Ecto neural progenitor cell (in vitro differentiated cells): ENCODE measurements around the gene GJC1.

Experiments used
- DNase-seq: peaks from one replicate; pipeline ENCODE4 v3.0.0-alpha.2; 2018; ENCODE audit warnings: low spot score

Gene GJC1

DNA sequence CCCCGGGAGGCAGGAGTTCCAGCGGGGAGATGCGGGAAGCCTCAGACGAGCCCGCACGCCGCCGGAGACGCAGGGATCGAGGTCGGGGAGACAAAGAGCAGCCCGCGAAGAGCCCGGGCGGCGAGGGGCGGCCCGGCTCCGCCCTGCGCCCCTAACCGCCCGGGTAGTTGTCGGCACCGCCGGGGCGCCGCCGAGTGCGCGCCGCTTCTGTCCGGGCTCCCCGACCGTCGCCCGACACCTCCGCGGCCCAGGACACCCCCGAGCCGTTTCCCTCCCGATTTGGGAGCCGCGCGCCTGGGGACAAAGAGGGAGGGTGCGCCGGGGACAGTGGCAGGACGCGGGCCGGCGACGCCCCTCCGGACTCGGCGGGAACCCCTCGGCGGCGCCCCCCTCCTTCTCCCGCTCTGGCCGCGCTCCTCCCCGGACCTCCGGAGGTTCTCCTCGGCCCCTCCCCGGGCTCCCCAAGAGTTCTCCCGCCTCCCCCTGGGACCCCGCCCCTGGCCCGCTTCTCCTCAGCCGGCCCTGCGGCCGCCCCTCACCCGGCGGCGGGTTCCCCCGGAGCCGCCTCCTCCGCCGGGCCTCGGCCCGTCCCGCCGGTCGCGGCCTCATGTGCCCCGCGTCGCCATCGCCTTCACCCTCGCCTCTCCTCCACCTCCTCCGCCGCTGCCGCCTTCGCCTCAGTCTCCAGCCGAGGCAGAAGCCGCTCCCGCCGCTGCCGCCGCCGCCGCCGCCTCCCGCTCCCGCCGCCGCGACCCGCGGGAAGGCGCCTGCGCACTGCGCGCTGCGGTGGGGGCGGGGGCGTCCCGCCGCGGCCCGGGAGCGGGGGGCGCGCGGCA, at the start of gene GJC1:
TSS of gene GJC1 (minus strand) at position 765 of the 836 bp plus-strand sequence. CDS start 24,470 bp downstream, outside the sequence.
- peak; percentile 85 for DNase-seq

DNA sequence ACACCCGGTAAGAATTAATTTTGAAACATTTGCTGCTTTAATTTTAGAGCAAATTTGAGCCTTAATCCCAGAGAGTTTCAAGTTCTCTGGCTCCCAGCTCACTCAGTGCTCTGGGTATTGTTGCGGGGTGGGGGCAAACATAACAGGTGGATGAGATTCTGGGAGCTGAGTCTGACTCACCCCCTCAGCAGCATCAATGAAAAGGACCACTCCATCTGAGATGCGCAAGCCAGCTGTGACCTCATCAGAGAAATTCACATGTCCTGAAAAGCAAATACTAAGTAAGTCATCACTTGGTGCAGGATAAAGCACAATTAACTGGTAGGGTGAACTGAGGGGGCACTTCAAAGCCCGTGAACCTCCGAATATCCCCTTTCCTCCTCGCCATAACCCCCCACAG, 49.3 kb upstream of the GJC1 start:
- DNase-seq, result no peak

DNA sequence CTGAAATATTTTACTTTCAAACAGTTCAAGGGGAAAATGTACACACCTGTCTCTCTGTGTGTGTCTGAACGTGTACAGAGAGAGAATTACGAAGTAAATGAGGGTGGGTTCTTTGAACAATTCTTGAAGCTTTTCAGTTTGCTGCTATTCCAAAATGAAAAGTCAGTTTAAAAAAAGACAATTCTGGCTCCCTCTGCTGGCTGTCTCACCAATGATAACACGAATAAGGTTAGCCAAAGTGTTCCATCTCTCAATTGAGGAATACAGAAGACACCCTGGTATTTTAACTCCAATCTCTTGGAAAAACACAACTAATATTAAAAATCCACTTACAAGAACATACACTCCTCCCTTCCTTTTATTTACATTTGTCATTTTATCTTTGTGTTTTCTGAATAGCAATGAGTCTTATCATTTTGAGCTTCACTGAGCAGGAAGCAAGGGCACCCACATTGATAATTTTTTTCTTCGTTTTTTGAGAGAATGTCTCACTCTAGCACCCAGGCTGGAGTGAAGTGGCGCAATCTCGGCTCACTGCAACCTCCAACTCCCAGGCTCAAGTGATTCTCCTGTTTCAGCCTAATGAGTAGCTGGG, 48.6 kb upstream of the GJC1 start:
- DNase-seq, result no peak

DNA sequence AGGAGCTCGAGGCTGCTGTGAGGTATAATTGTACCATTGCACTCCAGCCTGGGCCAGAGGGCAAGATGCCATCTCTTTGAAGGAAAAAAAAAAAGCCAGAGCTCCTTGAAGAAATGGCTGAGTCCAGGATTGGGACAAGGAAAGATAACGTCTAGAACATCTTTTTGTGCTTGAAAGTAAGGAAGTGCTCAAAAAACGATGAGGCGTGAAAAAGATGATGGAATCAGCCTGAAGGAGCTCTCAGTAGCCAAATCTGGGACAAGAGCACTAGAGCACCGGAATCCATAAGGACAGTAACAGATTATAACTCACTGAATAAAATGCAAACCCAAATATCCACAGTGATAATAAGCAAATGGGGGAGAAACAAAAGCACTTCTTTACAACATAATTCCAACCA, 47.0 kb upstream of the GJC1 start:
- DNase-seq, result no peak

DNA sequence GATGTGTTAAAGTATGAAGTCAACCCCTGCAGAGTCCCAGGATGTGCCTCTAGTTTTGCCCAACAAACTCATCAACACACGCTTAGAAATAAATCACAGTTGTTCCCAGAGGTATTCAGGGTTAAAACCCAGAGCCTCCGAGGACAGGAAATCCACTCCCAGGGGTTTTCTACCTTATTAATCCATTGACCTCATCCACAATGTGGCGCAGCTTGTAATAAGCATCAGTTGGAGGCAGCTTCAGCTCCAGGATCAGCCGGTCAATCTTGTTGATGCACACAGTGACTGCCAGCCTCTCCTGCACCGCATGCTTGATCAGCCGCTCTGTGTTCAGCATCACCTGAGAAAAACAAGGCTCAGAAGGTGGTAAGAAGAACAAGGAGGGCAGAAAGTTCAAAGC, 45.7 kb upstream of the GJC1 start:
- no peak for DNase-seq

DNA sequence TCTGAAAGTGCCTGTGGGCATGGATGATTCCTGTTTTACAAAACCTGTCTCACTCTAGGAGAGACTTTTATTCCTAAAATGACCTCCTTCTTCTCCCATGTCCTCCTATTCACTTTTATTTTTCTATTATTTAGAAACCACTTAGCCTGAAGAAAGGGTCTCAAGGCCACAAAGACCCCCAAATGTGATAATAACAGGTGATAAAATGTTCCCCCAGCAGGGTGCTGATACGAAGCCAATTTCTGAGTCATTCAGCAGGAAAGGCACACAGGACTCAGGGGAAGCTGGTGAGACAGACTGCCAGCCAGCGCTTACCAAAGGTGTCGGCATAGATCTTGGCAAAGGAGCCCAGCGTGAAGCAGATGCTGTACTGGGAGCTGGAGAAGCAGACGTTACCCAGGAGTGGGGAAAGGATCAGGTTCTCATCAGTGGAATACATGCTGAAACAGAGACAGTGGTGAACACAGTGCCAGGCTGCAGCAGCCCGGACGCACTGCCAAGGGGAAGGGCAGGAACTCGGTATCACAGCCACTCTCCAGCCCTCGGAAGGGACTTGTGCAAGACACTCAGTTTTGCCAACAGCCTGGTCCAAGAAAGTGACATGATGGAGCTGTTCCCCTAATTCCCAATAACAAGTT, 42.2 kb upstream of the GJC1 start:
- no peak for DNase-seq

DNA sequence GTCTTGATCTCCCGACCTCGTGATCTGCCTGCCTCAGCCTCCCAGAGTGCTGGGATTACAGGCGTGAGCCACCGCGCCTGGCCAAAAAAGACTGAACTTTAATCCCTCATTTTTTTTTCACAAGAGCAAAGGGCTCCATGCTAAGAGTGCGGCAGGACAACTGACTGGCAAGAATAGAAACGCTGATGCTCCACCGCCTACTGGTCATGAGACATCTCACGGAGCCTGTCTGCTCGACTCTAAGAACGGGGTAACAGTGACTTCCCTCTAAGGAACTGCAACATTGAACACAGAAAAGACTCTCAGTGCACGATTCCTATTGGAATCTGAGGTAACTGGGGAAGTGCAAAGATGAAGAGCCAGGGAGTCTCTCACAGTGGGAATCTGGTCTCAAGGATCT, 41.5 kb upstream of the GJC1 start:
- DNase-seq, result no peak

DNA sequence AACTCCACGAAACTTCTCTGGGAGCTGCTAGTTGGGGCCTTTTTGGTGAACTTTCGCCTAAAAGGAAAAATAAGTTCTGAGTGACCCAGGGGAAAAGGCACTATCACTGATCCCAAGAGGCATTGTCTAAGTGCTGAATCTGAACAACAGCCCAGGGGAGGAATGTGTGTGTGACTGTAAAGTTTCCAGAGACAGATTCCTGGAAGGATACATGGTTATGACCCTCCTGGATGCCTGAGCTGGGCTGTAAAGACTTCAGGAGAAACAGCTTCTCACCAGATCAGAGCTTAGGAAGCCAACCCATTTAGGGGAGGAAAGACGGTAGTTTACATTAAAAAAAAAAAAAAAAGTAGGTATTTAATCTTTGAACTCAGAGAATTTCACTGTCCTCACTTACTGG, 37.8 kb upstream of the GJC1 start:
- DNase-seq, result no peak

DNA sequence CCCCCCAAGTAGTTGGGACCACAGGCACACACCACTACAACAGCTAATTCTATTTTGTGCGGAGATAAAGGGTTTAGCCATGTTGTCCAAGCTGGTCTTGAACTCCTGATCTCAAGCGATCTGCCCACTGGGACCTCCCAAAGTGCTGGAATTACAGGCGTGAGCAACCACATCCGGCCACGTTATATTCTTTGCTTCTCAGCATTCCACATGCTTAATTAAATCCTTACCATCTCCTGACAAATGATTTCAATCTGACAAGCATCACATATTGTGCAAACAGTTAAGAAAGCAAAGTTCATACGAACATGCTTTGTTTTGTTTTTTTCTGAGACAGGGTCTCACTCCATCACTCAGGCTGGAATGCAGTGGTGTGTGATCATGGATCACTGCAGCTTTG, 35.8 kb upstream of the GJC1 start:
- DNase-seq, result no peak

DNA sequence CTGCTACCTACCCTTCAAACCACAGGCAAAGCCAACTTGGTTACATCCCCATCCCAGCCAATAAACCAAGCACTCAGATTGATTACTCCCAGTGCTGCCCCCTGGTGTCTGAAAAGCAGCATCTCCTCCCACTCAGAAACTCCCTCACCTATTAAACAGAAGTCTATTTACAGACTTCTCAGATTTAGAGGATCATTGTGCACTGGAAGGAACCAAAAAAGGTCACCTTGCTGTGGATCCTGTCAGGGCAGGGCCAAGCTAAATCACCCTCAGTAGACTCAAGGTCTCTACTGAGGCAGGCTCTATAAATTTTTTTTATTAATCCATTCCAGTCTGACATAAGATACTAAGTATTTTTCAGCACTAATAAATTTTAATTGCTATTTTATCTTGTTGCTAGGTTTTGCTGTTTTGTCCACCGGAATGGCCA, 35.2 kb upstream of the GJC1 start:
- peak; percentile 82 for DNase-seq

DNA sequence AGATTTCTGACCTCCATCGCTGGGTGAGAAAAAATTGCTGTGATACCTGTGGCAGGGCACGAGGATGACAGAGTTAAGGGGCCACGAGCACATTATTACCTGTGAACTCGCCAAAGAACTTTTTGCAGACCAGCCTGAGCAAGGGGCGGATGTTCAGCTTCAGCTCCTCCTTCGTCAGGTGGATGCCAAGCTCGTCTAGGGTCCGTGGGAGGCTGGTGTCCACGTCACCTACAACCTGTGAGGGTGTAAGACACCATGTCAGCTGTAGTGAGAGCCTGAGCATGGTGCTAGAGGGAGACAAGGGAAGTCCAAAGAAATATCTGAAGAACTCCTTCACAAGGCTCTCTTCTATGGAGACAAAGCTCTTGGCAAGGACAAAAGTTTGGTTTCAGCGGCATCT, 34.7 kb upstream of the GJC1 start:
- DNase-seq, result no peak

DNA sequence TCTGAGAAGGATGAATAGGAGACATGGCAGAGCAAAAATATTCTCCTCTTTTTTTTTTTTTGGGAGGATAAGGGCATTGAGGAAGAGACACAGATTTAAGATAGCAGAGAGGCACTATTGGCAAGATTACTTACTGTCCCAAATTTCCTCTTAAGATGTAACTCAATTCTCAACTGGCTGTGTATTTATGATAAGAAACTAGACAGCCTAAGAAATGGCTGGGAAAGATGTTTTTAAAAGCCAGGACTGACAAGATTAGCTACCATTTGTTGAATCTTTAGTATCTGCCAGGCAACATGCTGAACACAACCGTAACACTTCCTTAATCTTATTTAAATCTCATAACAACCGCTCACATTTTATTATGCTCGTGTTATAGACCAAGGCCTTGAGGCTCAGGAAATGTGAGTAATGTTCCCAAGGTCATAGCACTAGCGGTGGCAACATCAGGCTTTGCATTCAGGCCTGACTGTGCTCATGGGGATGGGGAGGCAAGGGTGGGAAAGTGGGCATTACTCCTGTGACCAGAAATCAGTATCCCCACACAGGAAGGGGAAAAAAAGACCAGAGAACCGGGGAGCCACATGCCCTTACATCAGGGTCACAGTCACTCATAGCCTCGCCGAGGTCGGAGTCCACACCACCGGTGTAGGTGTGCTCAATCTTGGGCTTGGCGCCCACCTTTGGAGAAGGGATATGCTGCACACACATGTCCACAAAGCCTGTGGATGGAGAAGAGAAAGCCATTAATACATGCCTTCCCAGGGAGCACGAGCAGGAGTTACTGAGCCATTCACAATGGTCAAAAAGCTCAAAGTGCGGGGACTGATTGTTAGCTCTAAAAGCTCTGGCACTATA, 33.2 kb upstream of the GJC1 start:
- DNase-seq, result no peak

DNA sequence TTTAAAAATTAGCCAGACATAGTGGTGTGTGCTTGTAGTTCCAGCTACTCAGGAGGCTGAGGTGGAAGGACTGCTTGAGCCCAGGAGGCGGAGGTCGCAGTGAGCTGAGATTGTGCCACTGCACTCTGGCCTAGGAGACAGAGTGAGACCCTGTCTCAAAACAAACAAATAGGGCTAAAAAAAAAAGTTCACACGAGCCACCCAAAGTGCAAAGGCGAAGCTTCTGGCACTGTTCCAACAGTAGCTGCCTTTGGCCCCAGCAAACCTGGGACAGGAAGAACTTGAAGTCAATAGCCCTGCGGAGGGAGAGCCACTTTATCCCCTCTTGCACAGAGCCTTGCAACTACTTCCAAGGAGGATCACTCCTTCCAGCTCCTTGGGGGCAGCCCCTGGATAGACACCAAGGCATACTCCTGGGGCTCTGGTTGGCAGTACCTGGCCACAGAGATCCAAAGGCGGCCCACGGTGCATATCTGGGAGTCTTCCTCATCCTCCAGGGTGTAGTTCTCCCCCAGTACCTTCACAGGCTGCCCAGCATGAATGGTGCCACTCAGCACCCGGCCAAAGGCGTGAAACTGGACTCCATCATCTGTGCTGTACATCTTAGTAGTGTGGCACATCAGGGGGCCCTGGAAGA, 32.3 kb upstream of the GJC1 start:
- DNase-seq, result no peak

DNA sequence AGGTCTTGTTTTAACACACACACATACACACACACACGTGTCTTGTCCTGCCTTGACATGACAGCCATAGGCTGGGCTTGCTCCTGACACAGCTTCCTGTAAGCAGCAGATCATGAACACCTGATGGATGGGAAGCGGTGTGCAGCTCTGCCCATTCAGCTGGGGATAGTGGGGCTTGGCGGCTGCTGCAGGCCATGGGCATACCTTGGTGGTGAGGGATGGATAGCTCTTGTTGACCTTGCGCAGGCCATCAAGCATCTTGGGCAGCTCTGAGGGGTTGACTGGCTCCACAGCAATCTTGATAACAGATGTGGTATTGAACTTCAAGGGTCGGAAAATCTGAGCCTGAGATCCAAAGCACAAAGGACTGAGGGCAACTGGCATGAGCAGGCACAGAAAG, 29.6 kb upstream of the GJC1 start:
- DNase-seq, result no peak

DNA sequence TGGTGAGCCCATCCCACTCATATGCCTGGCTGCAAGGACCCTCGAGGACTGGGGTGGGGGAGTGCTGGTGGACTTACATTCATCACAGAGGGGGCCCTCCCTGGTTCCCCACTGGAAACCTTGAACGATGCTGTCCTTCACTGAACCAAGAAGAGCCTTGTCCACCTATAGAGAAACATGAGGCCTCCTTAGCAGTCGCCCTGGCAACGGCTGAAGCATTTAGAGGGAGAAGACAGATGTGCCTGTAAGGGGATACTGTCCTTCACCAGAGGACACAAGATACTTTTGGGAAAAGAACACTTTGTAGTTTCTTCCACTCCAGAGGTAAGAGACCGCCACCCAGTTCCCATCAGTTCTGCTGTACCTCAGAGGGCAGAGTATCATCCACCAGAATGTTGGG, 24.1 kb upstream of the GJC1 start:
- no peak for DNase-seq

DNA sequence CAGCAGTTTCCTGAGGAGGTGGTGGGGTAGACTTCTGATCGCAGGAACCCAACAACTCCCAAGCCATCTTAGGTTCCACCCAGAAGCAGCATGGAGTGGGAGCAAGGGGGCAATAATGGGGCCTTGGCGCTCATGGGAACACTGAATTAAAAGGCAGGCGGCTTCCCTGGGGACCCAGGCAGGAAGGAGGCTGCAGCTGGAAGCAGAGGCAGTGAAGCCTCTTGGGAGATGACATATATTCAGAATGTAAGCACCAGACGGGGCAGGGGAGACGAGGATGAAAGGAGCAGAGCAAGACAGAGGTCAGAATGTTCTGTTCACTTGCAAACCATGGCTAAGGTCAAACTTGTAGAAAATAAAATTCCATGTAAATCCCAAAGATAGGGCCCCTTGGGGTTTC, 20.5 kb upstream of the GJC1 start:
- no peak for DNase-seq

DNA sequence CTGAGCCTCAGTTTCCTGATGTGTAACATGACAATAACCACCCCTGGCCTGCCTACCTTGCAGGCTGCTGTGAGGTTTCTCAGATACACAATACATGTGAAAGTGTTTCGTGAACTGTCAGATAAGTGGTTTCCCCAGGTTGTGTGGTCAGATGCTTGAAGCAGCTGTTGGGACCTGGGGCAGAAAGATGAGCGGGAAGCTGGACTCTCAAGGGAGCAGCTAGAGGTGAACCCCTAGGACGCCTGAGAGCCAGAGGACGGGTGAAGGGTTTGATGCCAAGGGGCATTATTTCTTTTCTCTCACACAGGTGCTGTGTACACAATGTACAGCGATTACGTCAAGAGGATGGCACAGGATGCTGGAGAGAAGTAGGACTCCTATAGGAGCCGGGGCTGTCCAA, 19.9 kb upstream of the GJC1 start:
- DNase-seq, result no peak

DNA sequence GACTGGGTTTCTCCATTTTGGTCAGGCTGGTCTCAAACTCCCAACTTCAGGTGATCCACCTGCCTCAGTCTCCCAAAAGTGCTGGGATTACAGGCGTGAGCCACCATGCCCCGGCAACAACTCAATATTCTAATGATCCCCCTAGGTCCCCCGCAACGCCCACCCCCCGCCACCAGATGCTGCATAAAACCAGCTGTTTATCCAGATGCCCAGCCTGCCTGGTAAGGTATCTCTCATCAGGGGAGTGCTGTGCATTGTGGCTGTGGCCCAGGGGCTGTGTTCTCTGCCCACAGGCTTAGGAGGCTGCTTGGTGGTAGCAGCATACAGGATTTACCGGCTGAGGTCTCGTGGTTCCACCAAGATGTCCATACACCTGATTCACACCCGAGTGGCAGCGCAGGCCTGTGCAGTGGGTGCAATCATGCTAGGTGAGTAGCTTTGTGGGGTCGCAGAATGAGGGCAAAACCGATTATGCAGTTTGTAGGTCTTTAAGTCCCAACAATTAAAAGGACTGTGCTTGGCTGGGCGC, 18.9 kb upstream of the GJC1 start:
- DNase-seq, result no peak

DNA sequence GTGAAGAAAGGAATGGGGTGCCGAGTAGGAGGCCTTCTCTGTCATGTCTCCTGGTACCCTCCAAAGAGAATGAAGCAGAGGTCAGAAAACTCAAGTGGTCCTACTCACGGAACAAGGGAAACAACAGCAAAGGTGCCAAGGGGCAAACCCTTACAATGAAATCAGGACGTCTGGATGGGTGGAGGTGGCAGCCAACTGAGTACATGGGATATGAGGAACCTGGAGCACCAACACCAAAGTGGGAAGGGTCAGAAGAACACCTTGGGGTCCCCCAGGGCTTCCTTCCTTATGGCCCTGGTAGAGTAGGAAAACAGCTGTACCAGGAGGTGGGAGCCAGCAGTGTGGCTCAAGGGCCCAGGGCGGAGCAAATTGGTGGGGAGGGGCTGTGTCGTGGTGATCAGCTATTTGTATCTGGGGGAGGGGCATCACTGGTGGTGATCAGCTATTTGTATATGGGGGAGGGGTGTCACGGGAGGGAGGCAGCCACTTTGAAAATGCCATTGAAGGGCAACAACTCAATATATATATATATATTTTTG, 18.2 kb upstream of the GJC1 start:
- DNase-seq, result no peak

DNA sequence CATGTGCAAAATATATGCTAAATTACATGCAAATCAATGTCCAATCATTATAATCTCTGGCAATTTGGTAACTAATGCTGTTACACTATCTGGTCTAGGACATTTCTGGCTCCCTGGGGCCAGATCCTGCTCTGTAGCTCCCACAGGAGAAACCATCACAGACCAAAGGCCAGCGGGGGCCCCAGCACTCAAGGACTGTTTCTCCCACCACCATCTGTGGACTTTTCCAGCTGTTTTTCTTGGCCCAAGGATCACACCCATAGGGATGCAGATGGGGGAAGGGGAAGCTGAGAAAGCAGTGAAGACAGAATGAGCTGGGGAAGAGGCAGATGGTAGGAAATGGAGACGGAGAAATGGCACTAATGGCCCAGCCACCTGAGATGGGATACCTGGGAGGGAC, 17.5 kb upstream of the GJC1 start, which contains the start of gene HIGD1B:
TSS of gene HIGD1B (plus strand) at position 298 of the 400 bp plus-strand sequence. CDS start 270 bp downstream, outside the sequence.
- DNase-seq, result no peak

DNA sequence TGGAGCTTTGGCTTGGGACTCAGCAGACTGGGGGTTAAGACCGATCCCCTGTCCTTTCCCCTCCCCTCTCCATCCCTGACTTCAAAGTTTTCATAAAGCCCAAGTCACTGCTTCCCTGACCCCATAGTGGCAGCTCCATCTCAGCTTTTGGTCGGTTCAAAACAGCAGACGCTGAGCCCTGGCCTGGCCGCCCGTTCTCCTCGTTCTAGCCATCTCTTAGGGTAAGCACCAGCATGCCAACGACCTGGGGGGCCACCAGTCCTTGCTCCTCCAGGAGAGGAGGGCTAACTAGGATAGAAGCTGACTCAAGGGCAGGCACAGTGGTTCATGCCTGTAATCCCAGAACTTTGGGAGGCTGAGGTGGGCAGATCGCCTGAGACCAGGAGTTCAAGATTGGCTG, 16.1 kb upstream of the GJC1 start:
- DNase-seq, result no peak
